CD4-positive, alpha-beta T cell treated with Interleukin-4 for 4 hours (primary cell): ENCODE measurements around the gene HEATR5B.
A peak's percentile ranks its signal among the peaks of the same experiment; 100 is the strongest.
"Not testable (repeated sequence)": the region's sequence is repeated elsewhere in the genome, so short reads cannot be mapped to it uniquely, and the experiment has no call there.

Experiments
- DNase-seq: peaks from one replicate; pipeline ENCODE4 v3.0.0-alpha.2; 2020

HEATR5B gene

GRCh38 chr2:36976065-36976464, 108.1 kb downstream of the HEATR5B start:
- DNase-seq, result no peak

- no peak for DNase-seq
Measured at GRCh38 chr2:36975306-36975705, 108.9 kb downstream of the HEATR5B start.

- no peak for DNase-seq
Measured at GRCh38 chr2:36973320-36973719, 110.9 kb downstream of the HEATR5B start.

- no peak for DNase-seq
Measured at GRCh38 chr2:36971990-36972389, 112.2 kb downstream of the HEATR5B start.

GRCh38 chr2:36967236-36967876, 116.8 kb downstream of the HEATR5B start:
- DNase-seq, result no peak

DNA sequence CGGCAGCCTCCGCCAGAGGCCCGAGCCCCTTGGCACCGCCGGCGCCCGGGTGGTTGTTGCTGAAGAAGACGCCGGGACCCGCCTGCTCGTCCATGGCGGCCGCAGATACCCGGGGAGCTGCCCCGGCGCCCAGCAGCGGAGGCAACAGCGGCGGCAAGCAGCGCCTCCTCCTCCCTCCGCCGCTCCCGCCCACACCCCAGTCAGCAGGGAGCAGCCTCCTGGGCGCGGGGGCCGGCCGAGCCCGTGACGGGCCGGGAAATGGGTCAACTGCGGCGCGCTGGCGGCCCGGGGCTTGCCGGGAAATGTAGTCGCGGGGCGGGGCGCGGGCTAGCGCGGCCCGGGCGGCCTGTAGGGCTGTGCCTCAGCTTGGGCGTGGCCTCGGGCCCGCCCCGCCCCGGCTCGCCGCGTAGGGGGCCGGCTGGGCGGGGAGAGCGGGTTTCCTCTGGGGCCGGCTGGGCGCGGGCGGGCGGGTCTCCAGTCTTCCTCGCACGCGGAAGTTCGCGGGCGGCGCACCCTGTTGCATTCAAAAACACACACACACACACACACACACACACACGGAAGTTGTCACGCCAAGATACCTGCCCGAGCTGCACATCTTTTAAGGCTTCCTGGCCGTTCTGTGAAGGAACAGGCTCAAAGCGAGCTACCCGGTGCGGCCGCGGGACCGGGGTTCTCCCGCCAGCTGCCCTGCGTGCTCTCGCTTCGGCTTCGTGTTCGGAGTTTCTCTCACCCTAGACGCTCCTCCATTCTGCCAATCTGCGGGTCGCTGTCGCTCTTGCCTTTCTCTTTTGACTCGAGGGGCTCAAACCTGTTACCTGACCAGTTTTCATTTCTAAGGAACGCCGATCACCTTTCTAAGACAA, 117.6 kb downstream of the HEATR5B start, which contains the start of gene STRN:
Gene STRN (minus strand): TSS at position 167 of the 866 bp plus-strand sequence. CDS start 73 bp downstream, at position 94.
- peak; percentile 97 for DNase-seq

DNA sequence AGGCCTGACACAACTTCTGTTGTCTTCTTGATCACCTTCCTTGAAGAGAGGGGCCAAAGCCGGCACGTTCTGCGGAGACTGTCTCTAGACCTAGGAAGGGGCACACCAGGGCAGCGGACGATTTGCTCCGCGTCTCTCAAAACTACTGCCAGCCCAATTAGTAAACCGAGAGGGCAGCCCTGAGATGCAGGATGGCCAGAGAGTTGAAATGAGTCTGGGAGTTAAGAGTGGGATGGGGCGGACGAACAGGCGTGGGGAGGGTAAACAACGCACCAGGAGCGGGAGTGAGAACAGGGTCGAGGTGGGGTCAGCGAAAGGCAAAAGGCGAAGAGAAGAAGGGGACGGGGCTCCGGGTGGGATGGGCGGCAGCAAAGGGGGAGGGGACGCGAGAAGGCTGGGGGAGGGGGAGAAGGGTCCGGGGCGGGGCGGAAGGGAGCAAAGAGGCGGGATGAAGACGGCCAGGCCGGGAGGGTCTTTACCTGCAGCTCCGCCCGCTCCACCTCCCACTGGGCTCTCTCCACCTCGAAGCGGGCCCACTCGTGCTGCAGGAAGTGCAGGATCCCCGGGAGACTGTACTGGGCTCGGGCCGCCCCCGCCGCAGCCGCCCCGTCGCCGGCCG, 118.3 kb downstream of the HEATR5B start:
- DNase-seq, result peak; percentile 32

GRCh38 chr2:36965206-36965605, 119.0 kb downstream of the HEATR5B start:
- DNase-seq, result no peak

GRCh38 chr2:36964496-36965058, 119.6 kb downstream of the HEATR5B start:
- DNase-seq, result no peak

GRCh38 chr2:36963734-36964133, 120.4 kb downstream of the HEATR5B start:
- no peak for DNase-seq

- DNase-seq, result no peak
Measured at GRCh38 chr2:36963106-36963505, 121.1 kb downstream of the HEATR5B start.

- DNase-seq, result no peak
Measured at GRCh38 chr2:36960773-36961172, 123.4 kb downstream of the HEATR5B start.

GRCh38 chr2:36960005-36960675, 124.0 kb downstream of the HEATR5B start:
- no peak for DNase-seq

- no peak for DNase-seq
Measured at GRCh38 chr2:36954977-36955607, 129.1 kb downstream of the HEATR5B start.

DNA sequence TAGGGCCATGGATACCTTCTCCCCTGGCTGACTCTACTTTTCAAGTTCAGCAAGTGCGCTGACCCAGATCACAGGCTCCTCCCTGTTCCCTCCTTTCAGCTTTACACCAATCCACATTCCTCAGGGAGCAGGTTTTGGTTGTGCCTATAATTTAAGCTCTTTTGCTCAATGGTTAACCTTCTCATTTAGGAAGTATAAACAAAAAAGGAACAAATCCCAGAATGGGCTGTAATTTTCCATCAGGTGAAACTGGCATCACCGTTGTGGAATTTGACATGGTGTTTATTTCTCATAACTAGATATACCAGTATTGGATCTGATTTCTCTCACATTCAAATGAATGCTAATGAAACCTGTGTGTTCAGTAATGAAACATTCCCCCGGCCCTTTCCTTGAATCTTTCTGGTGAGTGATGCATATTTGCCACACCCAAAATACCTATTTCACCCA, 131.4 kb downstream of the HEATR5B start:
- DNase-seq, result no peak

GRCh38 chr2:36951574-36951973, 132.6 kb downstream of the HEATR5B start:
- no peak for DNase-seq

DNA sequence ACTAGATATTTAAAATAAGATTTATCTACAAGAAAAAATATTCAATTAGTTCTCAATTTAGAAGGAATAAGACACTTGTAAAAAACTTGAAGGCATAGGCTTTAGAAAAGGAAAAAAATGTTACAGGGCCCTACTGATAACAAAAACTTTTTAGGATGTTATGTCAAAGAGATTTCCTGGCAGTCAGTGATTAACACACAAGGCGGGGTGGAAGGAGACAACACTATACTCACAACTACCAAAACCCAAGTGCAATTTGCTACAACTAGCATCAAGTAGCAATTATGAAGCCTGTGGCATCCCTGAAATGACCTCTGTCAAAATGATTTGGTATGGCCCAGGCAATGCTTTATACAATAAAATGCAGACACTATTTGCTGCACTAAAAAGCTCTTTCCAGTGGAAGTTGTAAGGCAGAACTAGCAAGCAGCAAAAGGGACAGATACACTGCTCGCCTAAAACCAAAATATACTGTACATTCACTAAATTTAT, 133.1 kb downstream of the HEATR5B start:
- no peak for DNase-seq

GRCh38 chr2:36949845-36950244, 134.3 kb downstream of the HEATR5B start:
- DNase-seq, result no peak

DNA sequence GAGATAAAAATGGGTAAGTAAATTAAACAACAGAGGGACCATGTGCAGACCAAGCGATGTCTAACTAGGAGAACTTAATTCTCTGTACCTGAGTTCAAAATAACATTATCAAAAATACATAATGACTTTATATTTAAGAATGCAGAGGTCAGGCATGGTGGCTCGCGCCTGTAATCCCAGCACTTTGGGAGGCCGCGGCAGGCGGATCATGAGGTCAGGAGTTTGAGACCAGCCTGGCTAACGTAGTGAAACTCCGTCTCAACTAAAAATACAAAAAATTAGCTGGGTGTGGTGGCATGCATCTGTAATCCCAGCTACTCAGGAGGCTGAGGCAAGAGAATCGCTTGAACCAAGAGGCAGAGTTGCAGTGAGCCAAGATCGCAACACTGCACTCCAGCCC, 138.9 kb downstream of the HEATR5B start:
- DNase-seq, result not testable (repeated sequence)

GRCh38 chr2:36941867-36942266, 142.3 kb downstream of the HEATR5B start:
- DNase-seq, result no peak

DNA sequence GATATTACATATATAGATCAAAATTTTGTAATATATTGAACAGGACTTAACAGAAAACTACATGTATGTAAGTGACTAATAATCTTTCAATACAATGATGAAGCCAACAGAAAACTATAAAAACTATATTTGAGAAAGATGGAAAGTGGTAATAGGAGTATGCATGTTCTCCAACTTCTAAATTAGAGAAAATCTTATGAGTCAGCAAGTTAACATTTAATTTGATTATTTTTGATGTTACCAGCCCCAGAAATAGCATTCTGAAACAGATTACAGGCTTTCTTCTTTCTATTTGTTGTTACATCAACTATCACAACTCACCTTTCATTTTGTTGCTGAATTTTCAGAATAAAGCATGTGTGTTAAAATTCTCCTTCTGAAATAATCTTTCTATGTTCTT, 147.6 kb downstream of the HEATR5B start:
- DNase-seq, result not testable (repeated sequence)

- DNase-seq, result not testable (repeated sequence)
Measured at GRCh38 chr2:36931688-36932087, 152.5 kb downstream of the HEATR5B start.
